Calu3 (cell line): ENCODE data around the gene SHMT2. TPM values are rescaled to one million over a fixed set of nuclear protein-coding genes. Genes with fewer than 3 reads are reported as not detected.

Experiments
- BruUV-seq: library from RNA; stranded (reverse); fragments of 400-500 nt; replicated peaks from 2 replicates; lab custom pipeline; 2021; lab: Mats Ljungman, UMichigan
- CTCF ChIA-PET: fragments of 300-600 bp; sonication (Branson Sonifier 250); formaldehyde crosslinking; loops from one replicate; lab custom pipeline; 2022; ENCODE audit warnings: antibody characterized with exemption; lab: Charles Lee
- DNase-seq: peaks from one replicate; pipeline ENCODE4 v3.0.0; 2022
- H3K27ac Mint-ChIP-seq: one replicate; pipeline ENCODE4 v1.8.0; 2022; ENCODE audit warnings: mixed read lengths; ENCODE audit not compliant: unreplicated experiment
- H3K27me3 Mint-ChIP-seq: one replicate; pipeline ENCODE4 v1.8.0; 2022; ENCODE audit warnings: mixed read lengths; ENCODE audit not compliant: unreplicated experiment
- H3K36me3 Mint-ChIP-seq: one replicate; pipeline ENCODE4 v1.8.0; 2022; ENCODE audit warnings: mild to moderate bottlenecking, moderate library complexity, mixed read lengths; ENCODE audit not compliant: insufficient read depth, unreplicated experiment
- H3K4me1 Mint-ChIP-seq: one replicate; pipeline ENCODE4 v1.8.0; 2022; ENCODE audit warnings: mild to moderate bottlenecking, low read depth, mixed read lengths; ENCODE audit not compliant: unreplicated experiment
- H3K4me3 Mint-ChIP-seq: one replicate; pipeline ENCODE4 v1.8.0; 2022; ENCODE audit warnings: mild to moderate bottlenecking, low read depth, moderate library complexity, mixed read lengths; ENCODE audit not compliant: unreplicated experiment
- H3K9me3 Mint-ChIP-seq: one replicate; pipeline ENCODE4 v1.8.0; 2022; ENCODE audit warnings: low read depth, mixed read lengths; ENCODE audit not compliant: unreplicated experiment
- CTCF ChIP-seq: fragments of 200-600 bp; IDR thresholded peaks from one replicate; pipeline ENCODE4 v1.8.0; 2022; ENCODE audit warnings: antibody characterized with exemption; ENCODE audit not compliant: unreplicated experiment
- intact Hi-C: fragments of 100-400 bp; cut with micrococcal nuclease; formaldehyde crosslinking; loops from one replicate; pipeline ENCODE4 v1.10.0; 2022; ENCODE audit not compliant: unreplicated experiment
- total RNA-seq: library from RNA; stranded (reverse); gene quantifications from 2 replicates; pipeline ENCODE4 v1.2.3, GENCODE V29; 2022

Gene SHMT2
- total RNA-seq, 1 experiment from 2014 or later, result 243 TPM

GRCh38 chr12:57237932-57238853 lies 8.7 kb downstream of the SHMT2 start:
- BruUV-seq, result no TSS peak
- TF ChIP-seq CTCF, result no peak
- intact Hi-C loops, result no loop called here
- CTCF ChIA-PET, result interaction anchor here (0.9 to 2.8 kb wide), 4 partner anchors 8 to 25 kb away, joined by 3 to 14 read pairs (median 8); partner anchors contain the start of gene SHMT2
- H3K4me1 Mint-ChIP-seq, result peaks cover 30% of the 10 kb centered on the region
- peaks cover 84% of the 10 kb centered on the region for H3K36me3 Mint-ChIP-seq
- H3K27me3 Mint-ChIP-seq, result peaks cover 50% of the 10 kb centered on the region
- no peak for DNase-seq
- peak overlapping the region; percentile 5 for H3K27ac Mint-ChIP-seq
- H3K4me3 Mint-ChIP-seq, result peak overlapping the region; percentile 82
- H3K9me3 Mint-ChIP-seq, result no peaks in the 10 kb centered on the region

GRCh38 chr12:57238854-57239554 lies 9.5 kb downstream of the SHMT2 start:
- BruUV-seq, result no TSS peak
- Mint-ChIP-seq H3K27ac (peak overlapping the region; percentile 40), H3K4me3 (peak overlapping the region; percentile 82), H3K36me3 (peaks cover 84% of the 10 kb centered on the region), H3K27me3 (peaks cover 51% of the 10 kb centered on the region), H3K9me3 (no peaks in the 10 kb centered on the region), H3K4me1 (peaks cover 30% of the 10 kb centered on the region)
- CTCF ChIA-PET, result interaction anchor here (0.9 to 2.8 kb wide), 4 partner anchors 9 to 25 kb away, joined by 3 to 14 read pairs (median 8); partner anchors contain the start of gene SHMT2
- intact Hi-C loops, result no loop called here
- TF ChIP-seq CTCF, result peak; percentile 100
- DNase-seq, result peak; percentile 94

GRCh38 chr12:57239587-57240065 lies 10.1 kb downstream of the SHMT2 start:
- DNase-seq, result no peak
- no TSS peak for BruUV-seq
- Mint-ChIP-seq H3K27me3 (peaks cover 51% of the 10 kb centered on the region), H3K27ac (peak overlapping the region; percentile 40), H3K4me3 (peak overlapping the region; percentile 82), H3K9me3 (no peaks in the 10 kb centered on the region), H3K36me3 (peaks cover 82% of the 10 kb centered on the region), H3K4me1 (peaks cover 30% of the 10 kb centered on the region)
- intact Hi-C loops, result loop anchor here (1.0 kb wide), 1 partner anchor 26 kb away; no protein-coding TSS in a partner anchor
- TF ChIP-seq CTCF, result no peak
- CTCF ChIA-PET, result interaction anchor here (0.7 to 2.8 kb wide), 6 partner anchors 10 to 127 kb away, joined by 3 to 14 read pairs (median 8); partner anchors contain the start of gene SHMT2
